ENCODE measurements around the gene C12orf57. TPM values are rescaled to one million over a fixed set of nuclear protein-coding genes. Genes with fewer than 3 reads are reported as not detected.

C12orf57 gene
- polyA plus RNA-seq, 1 donor (not counting 4 experiments of a cell fraction or from before 2014, with no cell fraction given): 137 TPM

- FAIRE-seq (no peak), DNase-seq (ENCODE audit: low read depth, low spot score) (no peak)
- dilution Hi-C loops (cut with MboI; ENCODE audit: extremely low pct_ligation_motif_present, low sequenced_read_pairs): no loop called here
Observed at GRCh38 chr12:6909421-6910145, 34.2 kb upstream of the C12orf57 start.

GRCh38 chr12:6912164-6912935 is 31.5 kb upstream of the C12orf57 start:
- H3K27me3 ChIP-seq (ENCODE audit: control insufficient read depth, extremely low read depth, insufficient read depth, low read length): peaks cover 16% of the 10 kb centered on the region
- H3K27ac ChIP-seq (ENCODE audit: control insufficient read depth, insufficient read depth, low read length): no peak overlapping the region
- no peaks in the 10 kb centered on the region for H3K4me1 ChIP-seq (ENCODE audit: control insufficient read depth, extremely low read depth, insufficient read depth, low read length)
- FAIRE-seq: no peak
- H3K9me1 ChIP-seq (ENCODE audit: control insufficient read depth, extremely low read depth, insufficient read depth, low read length): no peaks in the 10 kb centered on the region
- H2AFZ ChIP-seq (ENCODE audit: control insufficient read depth, low read length): no peak overlapping the region
- DNase-seq (ENCODE audit: low read depth, low spot score): no peak
- no peak overlapping the region for H3K9ac ChIP-seq (ENCODE audit: control insufficient read depth, extremely low read depth, insufficient read depth, low read length)
- no peak overlapping the region for H3K4me2 ChIP-seq (ENCODE audit: control insufficient read depth, extremely low read depth, insufficient read depth, low read depth, low read length)
- no peaks in the 10 kb centered on the region for H4K20me1 ChIP-seq (ENCODE audit: control insufficient read depth, extremely low read depth, insufficient read depth, low read length)
- no peak for TF ChIP-seq CTCF (optimal IDR thresholded peaks at IDR 0.05 in 1 of 3, IDR thresholded peaks at IDR 0.05 in 1 of 3, conservative IDR thresholded peaks at IDR 0.05 in 1 of 3; ENCODE audit: extremely low read depth in 1 of 3, insufficient read depth in 2 of 3, low read length in 3 of 3)
- H3K36me3 ChIP-seq (ENCODE audit: control insufficient read depth in 2 of 2, extremely low read depth in 1 of 2, insufficient read depth in 2 of 2, low read length in 2 of 2): no peaks in the 10 kb centered on the region
- no peaks in the 10 kb centered on the region for H3K79me2 ChIP-seq (ENCODE audit: control insufficient read depth, insufficient read depth, low read length)
- dilution Hi-C loops (cut with MboI; ENCODE audit: extremely low pct_ligation_motif_present, low sequenced_read_pairs): no loop called here
- no peaks in the 10 kb centered on the region for H3K9me3 ChIP-seq (ENCODE audit: control insufficient read depth, low read depth, low read length)
- H3K4me3 ChIP-seq (ENCODE audit: control insufficient read depth in 2 of 3, extremely low read depth in 1 of 3, insufficient read depth in 2 of 3, low read depth in 1 of 3, low read length in 3 of 3): no peak overlapping the region

More at GRCh38 chr12:6909421-6910145, 34.2 kb upstream of the C12orf57 start:
- H3K4me3 ChIP-seq (ENCODE audit: control insufficient read depth in 2 of 3, extremely low read depth in 1 of 3, insufficient read depth in 2 of 3, low read depth in 1 of 3, low read length in 3 of 3): no peak overlapping the region
- no peak overlapping the region for H3K27ac ChIP-seq (ENCODE audit: control insufficient read depth, insufficient read depth, low read length)
- H4K20me1 ChIP-seq (ENCODE audit: control insufficient read depth, extremely low read depth, insufficient read depth, low read length): no peaks in the 10 kb centered on the region
- H3K9ac ChIP-seq (ENCODE audit: control insufficient read depth, extremely low read depth, insufficient read depth, low read length): no peak overlapping the region
- peaks cover 5% of the 10 kb centered on the region for H3K27me3 ChIP-seq (ENCODE audit: control insufficient read depth, extremely low read depth, insufficient read depth, low read length)
- no peak for TF ChIP-seq EZH2 (IDR thresholded peaks at IDR 0.05; ENCODE audit: low read length)
- no peak for TF ChIP-seq CTCF (optimal IDR thresholded peaks at IDR 0.05 in 1 of 3, IDR thresholded peaks at IDR 0.05 in 1 of 3, conservative IDR thresholded peaks at IDR 0.05 in 1 of 3; ENCODE audit: extremely low read depth in 1 of 3, insufficient read depth in 2 of 3, low read length in 3 of 3)
- peaks cover 5% of the 10 kb centered on the region for H3K4me1 ChIP-seq (ENCODE audit: control insufficient read depth, extremely low read depth, insufficient read depth, low read length)
- H3K9me1 ChIP-seq (ENCODE audit: control insufficient read depth, extremely low read depth, insufficient read depth, low read length): no peaks in the 10 kb centered on the region
- H3K36me3 ChIP-seq (ENCODE audit: control insufficient read depth in 2 of 2, extremely low read depth in 1 of 2, insufficient read depth in 2 of 2, low read length in 2 of 2): no peaks in the 10 kb centered on the region
- H3K79me2 ChIP-seq (ENCODE audit: control insufficient read depth, insufficient read depth, low read length): no peaks in the 10 kb centered on the region
- H3K9me3 ChIP-seq (ENCODE audit: control insufficient read depth, low read depth, low read length): no peaks in the 10 kb centered on the region
- no peak overlapping the region for H3K4me2 ChIP-seq (ENCODE audit: control insufficient read depth, extremely low read depth, insufficient read depth, low read depth, low read length)
- H2AFZ ChIP-seq (ENCODE audit: control insufficient read depth, low read length): no peak overlapping the region
